SH-SY5Y (cell line): Measurements from ENCODE around the gene MCOLN1.

Experiments used
- GATA2 ChIP-seq: IDR thresholded peaks from 2 replicates; pipeline ENCODE4 v1.6.1; 2011; ENCODE audit warnings: mild to moderate bottlenecking, low read depth, low read length
- GATA3 ChIP-seq: IDR thresholded peaks from 2 replicates; pipeline ENCODE4 v1.6.1; 2011; ENCODE audit warnings: low read depth, mild to moderate bottlenecking, low read length, moderate library complexity

DNA sequence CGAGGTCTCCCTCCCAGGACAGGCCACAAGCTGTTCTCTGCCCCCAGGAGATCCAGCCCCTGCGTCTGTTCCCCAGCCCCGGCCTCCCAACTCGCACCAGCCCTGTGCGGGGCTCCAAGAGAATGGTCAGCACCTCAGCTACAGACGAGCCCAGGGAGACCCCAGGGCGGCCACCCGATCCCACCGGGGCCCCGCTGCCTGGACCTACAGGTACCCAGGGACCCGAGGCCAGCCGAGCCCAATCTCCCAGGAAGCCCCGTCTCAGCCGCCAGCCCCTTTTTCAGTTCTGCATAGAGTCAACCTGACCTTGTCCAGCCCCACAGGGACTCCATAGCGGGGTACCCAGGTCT lies 19.0 kb downstream of the MCOLN1 start:
- TF ChIP-seq GATA3, result no peak
- no peak for TF ChIP-seq GATA2
